ENCODE measurements around the gene TRIM17.

The TRIM17 gene

GRCh38 chr1:228376651-228377631 lies 39.7 kb downstream of the TRIM17 start:
- H3K4me3 ChIP-seq (ENCODE audit: insufficient read depth in 1 of 2, low read depth in 1 of 2, low read length in 2 of 2) = no peak overlapping the region
- no peaks in the 10 kb centered on the region for H3K36me3 ChIP-seq (ENCODE audit: control insufficient read depth in 1 of 2, insufficient read depth in 2 of 2, low read depth in 1 of 2, low read length in 2 of 2)
- no peak overlapping the region for H3K27ac ChIP-seq (ENCODE audit: low read length, poor library complexity, severe bottlenecking)
- H3K4me2 ChIP-seq (ENCODE audit: low read length, poor library complexity, severe bottlenecking) = no peak overlapping the region
- H3K14ac ChIP-seq (ENCODE audit: low read length in 2 of 2) = no peak overlapping the region
- no peaks in the 10 kb centered on the region for H3K79me1 ChIP-seq (replicated peaks; ENCODE audit: low read length, poor library complexity, severe bottlenecking)
- no peak overlapping the region for H3K23ac ChIP-seq (ENCODE audit: low read length in 2 of 2)
- WGBS = 98% methylated on average over 20 of the region's 31 CpGs
- H2AFZ ChIP-seq (ENCODE audit: low read depth, low read length) = no peak overlapping the region
- H3K18ac ChIP-seq (ENCODE audit: low read depth in 1 of 2, low read length in 2 of 2) = no peak overlapping the region
- H3K9ac ChIP-seq (ENCODE audit: low read length) = no peak overlapping the region
- H3K4me1 ChIP-seq (ENCODE audit: control insufficient read depth, insufficient read depth, low read depth, low read length) = peaks cover 30% of the 10 kb centered on the region
- H3K4ac ChIP-seq (ENCODE audit: low read depth in 1 of 2, low read length in 2 of 2) = no peak overlapping the region
- no peak overlapping the region for H2AK5ac ChIP-seq (ENCODE audit: low read length, severe bottlenecking)
- H2BK120ac ChIP-seq (ENCODE audit: low read depth, low read length) = no peak overlapping the region
- peak overlapping the region; percentile 13 for H2BK15ac ChIP-seq (ENCODE audit: low read depth, poor library complexity, severe bottlenecking)
- H4K8ac ChIP-seq (ENCODE audit: low read length) = no peak overlapping the region
- H4K91ac ChIP-seq (ENCODE audit: low read length) = peak overlapping the region; percentile 4
- peaks cover 0 to 28% of the 10 kb centered on the region in 2 experiments for H3K27me3 ChIP-seq (ENCODE audit: control insufficient read depth in 1 of 2, insufficient read depth in 1 of 2, low read length in 2 of 2)
- no peaks in the 10 kb centered on the region for H3K9me3 ChIP-seq (ENCODE audit: control insufficient read depth, low read length)
- no peak for DNase-seq
- no peak overlapping the region for H2BK12ac ChIP-seq (ENCODE audit: low read length in 2 of 2)
- no peak overlapping the region for H2BK5ac ChIP-seq (ENCODE audit: low read depth, low read length, poor library complexity, severe bottlenecking)

- H3K79me1 ChIP-seq (replicated peaks; ENCODE audit: low read length, poor library complexity, severe bottlenecking) = no peaks in the 10 kb centered on the region
- no peak overlapping the region for H3K18ac ChIP-seq (ENCODE audit: low read depth in 1 of 2, low read length in 2 of 2)
- H2AFZ ChIP-seq (ENCODE audit: low read depth, low read length) = no peak overlapping the region
- H3K27ac ChIP-seq (ENCODE audit: low read length, poor library complexity, severe bottlenecking) = no peak overlapping the region
- H3K4me2 ChIP-seq (ENCODE audit: low read length, poor library complexity, severe bottlenecking) = no peak overlapping the region
- H3K4me3 ChIP-seq (ENCODE audit: insufficient read depth in 1 of 2, low read depth in 1 of 2, low read length in 2 of 2) = no peak overlapping the region
- H3K9ac ChIP-seq (ENCODE audit: low read length) = no peak overlapping the region
- H3K36me3 ChIP-seq (ENCODE audit: control insufficient read depth in 1 of 2, insufficient read depth in 2 of 2, low read depth in 1 of 2, low read length in 2 of 2) = no peaks in the 10 kb centered on the region
- H3K14ac ChIP-seq (ENCODE audit: low read length in 2 of 2) = no peak overlapping the region
- no peak overlapping the region for H2BK120ac ChIP-seq (ENCODE audit: low read depth, low read length)
- no peak overlapping the region for H2BK12ac ChIP-seq (ENCODE audit: low read length in 2 of 2)
- H4K8ac ChIP-seq (ENCODE audit: low read length) = no peak overlapping the region
- no peak overlapping the region for H4K91ac ChIP-seq (ENCODE audit: low read length)
- peak; percentile 40 for DNase-seq
- H3K4me1 ChIP-seq (ENCODE audit: control insufficient read depth, insufficient read depth, low read depth, low read length) = peaks cover 30% of the 10 kb centered on the region
- no peak overlapping the region for H2BK15ac ChIP-seq (ENCODE audit: low read depth, poor library complexity, severe bottlenecking)
- H3K9me3 ChIP-seq (ENCODE audit: control insufficient read depth, low read length) = no peaks in the 10 kb centered on the region
- H3K23ac ChIP-seq (ENCODE audit: low read length in 2 of 2) = no peak overlapping the region
- H3K27me3 ChIP-seq (ENCODE audit: control insufficient read depth in 1 of 2, insufficient read depth in 1 of 2, low read length in 2 of 2) = peaks cover 0 to 31% of the 10 kb centered on the region in 2 experiments
- no peak overlapping the region for H2BK5ac ChIP-seq (ENCODE audit: low read depth, low read length, poor library complexity, severe bottlenecking)
- WGBS = 100% methylated on average over 1 of the region's 3 CpGs
- H3K4ac ChIP-seq (ENCODE audit: low read depth in 1 of 2, low read length in 2 of 2) = no peak overlapping the region
- H2AK5ac ChIP-seq (ENCODE audit: low read length, severe bottlenecking) = no peak overlapping the region
Measured at GRCh38 chr1:228376262-228376628, 40.4 kb downstream of the TRIM17 start.

- Histone ChIP-seq H2BK12ac (ENCODE audit: low read length in 2 of 2) (no peak overlapping the region), H3K79me1 (replicated peaks; ENCODE audit: low read length, poor library complexity, severe bottlenecking) (no peaks in the 10 kb centered on the region), H3K18ac (ENCODE audit: low read depth in 1 of 2, low read length in 2 of 2) (no peak overlapping the region), H2BK15ac (ENCODE audit: low read depth, poor library complexity, severe bottlenecking) (no peak overlapping the region), H3K4me2 (ENCODE audit: low read length, poor library complexity, severe bottlenecking) (no peak overlapping the region), H2BK120ac (ENCODE audit: low read depth, low read length) (no peak overlapping the region), H3K4me3 (ENCODE audit: insufficient read depth in 1 of 2, low read depth in 1 of 2, low read length in 2 of 2) (no peak overlapping the region), H3K9ac (ENCODE audit: low read length) (peak overlapping the region; percentile 38), H4K8ac (ENCODE audit: low read length) (no peak overlapping the region), H2AK5ac (ENCODE audit: low read length, severe bottlenecking) (no peak overlapping the region), H3K27ac (ENCODE audit: low read length, poor library complexity, severe bottlenecking) (no peak overlapping the region), H3K4ac (ENCODE audit: low read depth in 1 of 2, low read length in 2 of 2) (peak overlapping the region in 1 of 2 experiments; percentile 40), H3K9me3 (ENCODE audit: control insufficient read depth, low read length) (no peaks in the 10 kb centered on the region), H3K36me3 (ENCODE audit: control insufficient read depth in 1 of 2, insufficient read depth in 2 of 2, low read depth in 1 of 2, low read length in 2 of 2) (no peaks in the 10 kb centered on the region), H3K4me1 (ENCODE audit: control insufficient read depth, insufficient read depth, low read depth, low read length) (peaks cover 30% of the 10 kb centered on the region), H3K23ac (ENCODE audit: low read length in 2 of 2) (no peak overlapping the region), H2AFZ (ENCODE audit: low read depth, low read length) (no peak overlapping the region), H2BK5ac (ENCODE audit: low read depth, low read length, poor library complexity, severe bottlenecking) (no peak overlapping the region), H3K27me3 (ENCODE audit: control insufficient read depth in 1 of 2, insufficient read depth in 1 of 2, low read length in 2 of 2) (peaks cover 0 to 31% of the 10 kb centered on the region in 2 experiments), H4K91ac (ENCODE audit: low read length) (peak overlapping the region; percentile 67), H3K14ac (ENCODE audit: low read length in 2 of 2) (no peak overlapping the region)
- DNase-seq = no peak
- WGBS = 93% methylated on average over 22 of the region's 22 CpGs
Measured at GRCh38 chr1:228375578-228376261, 40.9 kb downstream of the TRIM17 start.

All from mesenchymal stem cell (in vitro differentiated cells and primary cell).